PC-9 (cell line): ENCODE data around the gene UNC119.

Experiments used
- CTCF ChIP-seq: fragments of 200-600 bp; sonication (generic); conservative IDR thresholded peaks from 2 replicates; pipeline ENCODE4 v1.6.1; 2017; ENCODE audit warnings: mixed run types, antibody characterized with exemption, mild to moderate bottlenecking, moderate library complexity
- EZH2 ChIP-seq: fragments of 200-600 bp; sonication (generic); IDR thresholded peaks from 2 replicates; pipeline ENCODE4 v1.8.0; 2017; ENCODE audit warnings: antibody characterized with exemption, low read depth

DNA sequence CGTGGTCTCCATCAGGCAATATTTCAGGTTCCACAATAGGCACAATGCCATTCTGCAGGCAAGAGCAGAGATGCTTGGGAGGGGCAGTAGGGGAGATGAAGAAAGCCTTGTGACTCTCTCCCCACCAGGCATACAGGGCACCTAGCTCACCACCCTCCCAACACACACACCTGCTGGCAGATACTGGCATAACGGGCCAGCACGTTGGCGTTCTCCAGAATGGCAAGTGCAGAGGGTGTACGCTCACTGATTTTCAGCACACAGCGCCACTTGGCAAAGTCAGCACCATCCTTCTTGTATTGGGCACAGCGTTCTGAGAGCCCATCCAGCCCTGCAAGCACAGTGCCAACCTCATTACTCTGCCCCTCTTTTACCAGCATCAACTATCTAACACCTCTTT is 22.1 kb upstream of the UNC119 start:
- TF ChIP-seq CTCF (no peak; the same call in 1 of the 2 replicates), EZH2 (no peak)
